GM23338 (cell line): ENCODE data around the gene NT5DC3. TPM values are rescaled to one million over a fixed set of nuclear protein-coding genes. Genes with fewer than 3 reads are reported as not detected.

Experiments used
- ATAC-seq: fragments of 200-7000 bp; cut with Tn5 transposase; 3 replicates; pipeline ENCODE4 v1.9.1; 2020
- DNase-seq: peaks from one replicate; pipeline ENCODE4 v3.0.0-alpha.2; 2015; ENCODE audit warnings: low spot score
- H2AFZ ChIP-seq: fragments of 200-600 bp; sonication (generic); 2 replicates; pipeline ENCODE4 v1.8.0; 2016; ENCODE audit warnings: antibody characterized with exemption, mild to moderate bottlenecking, moderate library complexity
- H3F3A ChIP-seq: fragments of 200-600 bp; sonication (generic); replicated peaks from 2 replicates; pipeline ENCODE4 v1.8.0; 2017; ENCODE audit warnings: antibody characterized with exemption, mixed run types, low read depth
- H3K27ac ChIP-seq: fragments of 200-600 bp; sonication (generic); 2 replicates; pipeline ENCODE4 v1.6.1; 2016; ENCODE audit warnings: low read depth
- H3K27me3 ChIP-seq: fragments of 200-600 bp; sonication (generic); 2 replicates; pipeline ENCODE4 v1.8.0; 2016; ENCODE audit warnings: mild to moderate bottlenecking, mixed run types, moderate library complexity; ENCODE audit not compliant: insufficient read depth
- H3K36me3 ChIP-seq: fragments of 200-600 bp; sonication (generic); 2 replicates; pipeline ENCODE4 v1.8.0; 2016; ENCODE audit warnings: mild to moderate bottlenecking; ENCODE audit not compliant: insufficient read depth
- H3K4me1 ChIP-seq: fragments of 200-600 bp; sonication (generic); 2 replicates; pipeline ENCODE4 v1.8.0; 2016; ENCODE audit warnings: mild to moderate bottlenecking, moderate library complexity; ENCODE audit not compliant: insufficient read depth
- H3K4me2 ChIP-seq: fragments of 200-600 bp; sonication (generic); 2 replicates; pipeline ENCODE4 v1.7.1; 2017; ENCODE audit warnings: mixed run types
- H3K4me3 ChIP-seq: fragments of 200-600 bp; sonication (generic); 2 replicates; pipeline ENCODE4 v1.6.1; 2016; ENCODE audit warnings: mixed run types
- H3K79me2 ChIP-seq: fragments of 200-600 bp; sonication (generic); replicated peaks from 2 replicates; pipeline ENCODE4 v1.8.0; 2017; ENCODE audit warnings: mild to moderate bottlenecking; ENCODE audit not compliant: insufficient read depth
- H3K9me2 ChIP-seq: fragments of 200-600 bp; sonication (generic); 2 replicates; pipeline ENCODE4 v1.8.0; 2017; ENCODE audit not compliant: insufficient read depth
- H4K20me1 ChIP-seq: fragments of 200-600 bp; sonication (generic); replicated peaks from 2 replicates; pipeline ENCODE4 v1.8.0; 2017; ENCODE audit warnings: mild to moderate bottlenecking; ENCODE audit not compliant: insufficient read depth
- H3K27ac Mint-ChIP-seq: 2 replicates; pipeline ENCODE4 v1.8.0; 2020; ENCODE audit warnings: inconsistent platforms, mild to moderate bottlenecking, moderate library complexity, mixed read lengths
- H3K27me3 Mint-ChIP-seq: 3 replicates; pipeline ENCODE4 v1.8.0; 2022; ENCODE audit warnings: low read depth, mild to moderate bottlenecking, moderate library complexity, mixed read lengths, inconsistent platforms; ENCODE audit not compliant: insufficient read depth, poor library complexity
- H3K36me3 Mint-ChIP-seq: 3 replicates; pipeline ENCODE4 v1.8.0; 2021; ENCODE audit warnings: low read depth, mild to moderate bottlenecking, inconsistent platforms, moderate library complexity, mixed read lengths
- H3K4me1 Mint-ChIP-seq: 3 replicates; pipeline ENCODE4 v1.8.0; 2020; ENCODE audit warnings: mild to moderate bottlenecking, inconsistent platforms, mixed read lengths
- H3K4me3 Mint-ChIP-seq: 3 replicates; pipeline ENCODE4 v1.8.0; 2021; ENCODE audit warnings: moderate library complexity, mild to moderate bottlenecking, inconsistent platforms, mixed read lengths
- H3K9me3 Mint-ChIP-seq: 3 replicates; pipeline ENCODE4 v1.8.0; 2020; ENCODE audit warnings: moderate library complexity, mild to moderate bottlenecking, inconsistent platforms, mixed read lengths
- CREB1 ChIP-seq: fragments of 250-450 bp; sonication (Bioruptor Pico); IDR thresholded peaks from 2 replicates; pipeline ENCODE4 v1.5.0; 2020; ENCODE audit warnings: low read depth, mild to moderate bottlenecking, moderate library complexity
- CTCF ChIP-seq, 2 experiments: fragments of 200-600 bp in 1 of 2; sonication (generic) in 1 of 2; conservative IDR thresholded peaks; 2 replicates each; pipeline versions ENCODE4 v1.5.1 to v1.6.1; 2016 to 2017; ENCODE audit warnings: antibody characterized with exemption in 2 of 2, low read depth in 2 of 2, mild to moderate bottlenecking in 2 of 2, moderate library complexity in 1 of 2
- ETS1 ChIP-seq: IDR thresholded peaks from 2 replicates; pipeline ENCODE4 v1.6.1; 2016; ENCODE audit warnings: antibody characterized with exemption
- EZH2 ChIP-seq: fragments of 200-600 bp; sonication (generic); IDR thresholded peaks from one replicate; pipeline ENCODE4 v1.8.0; 2017; ENCODE audit warnings: antibody characterized with exemption, mild to moderate bottlenecking, low read depth; ENCODE audit not compliant: unreplicated experiment
- EZH2phosphoT487 ChIP-seq: fragments of 200-600 bp; sonication (generic); IDR thresholded peaks from one replicate; pipeline ENCODE4 v1.8.1; 2018; ENCODE audit warnings: antibody characterized with exemption; ENCODE audit not compliant: unreplicated experiment
- JUNB ChIP-seq: IDR thresholded peaks from one replicate; pipeline ENCODE4 v1.6.1; 2016; ENCODE audit warnings: antibody characterized with exemption; ENCODE audit not compliant: unreplicated experiment
- NANOG ChIP-seq: IDR thresholded peaks from 2 replicates; pipeline ENCODE4 v1.6.1; 2016; ENCODE audit warnings: antibody characterized with exemption, borderline replicate concordance
- POLR2AphosphoS5 ChIP-seq: IDR thresholded peaks from 2 replicates; pipeline ENCODE4 v1.6.1; 2016; ENCODE audit warnings: antibody characterized with exemption, low read depth
- REST ChIP-seq: IDR thresholded peaks from one replicate; pipeline ENCODE4 v1.6.1; 2018; ENCODE audit warnings: antibody characterized with exemption; ENCODE audit not compliant: unreplicated experiment
- STAT1 ChIP-seq: IDR thresholded peaks from one replicate; pipeline ENCODE4 v1.6.1; 2016; ENCODE audit warnings: antibody characterized with exemption; ENCODE audit not compliant: unreplicated experiment
- ZNF114 ChIP-seq: fragments of 250-450 bp; sonication (Bioruptor Pico); IDR thresholded peaks from 2 replicates; pipeline ENCODE4 v1.5.0; 2020; ENCODE audit warnings: mild to moderate bottlenecking, moderate library complexity
- ZNF331 ChIP-seq: fragments of 250-450 bp; sonication (Bioruptor Pico); IDR thresholded peaks from 2 replicates; pipeline ENCODE4 v1.5.0; 2020; ENCODE audit warnings: low read depth, mild to moderate bottlenecking, moderate library complexity
- ZNF462 ChIP-seq: fragments of 250-450 bp; sonication (Bioruptor Pico); IDR thresholded peaks from 2 replicates; pipeline ENCODE4 v1.5.0; 2020; ENCODE audit warnings: mild to moderate bottlenecking, moderate library complexity
- polyA plus RNA-seq: library from polyadenylated mRNA; unstranded; fragments of >200 nt; fragmentation: Nextera tagmentation; extraction: Ambion mirVana; gene quantifications from 2 replicates; pipeline ENCODE4 v1.2.1, GENCODE V29; 2016
- total RNA-seq: library from RNA; depleted of rRNA; stranded (reverse); fragments of >200 nt; shearing (Covaris generic); gene quantifications from 2 replicates; pipeline ENCODE4 v1.2.3, GENCODE V29; 2014

The NT5DC3 gene
- total and polyA plus RNA-seq, 2 experiments from 2014 or later: 2.2 to 12.5 TPM

GRCh38 chr12:103881261-103881660 lies 40.2 kb upstream of the NT5DC3 start:
- DNase-seq: no peak
- H3K36me3 Mint-ChIP-seq: no peaks in the 10 kb centered on the region

More at GRCh38 chr12:103881261-103881660, 40.2 kb upstream of the NT5DC3 start:
- Mint-ChIP-seq H3K4me3 (no peak overlapping the region), H3K9me3 (no peaks in the 10 kb centered on the region), H3K4me1 (peaks cover 7% of the 10 kb centered on the region), H3K27me3 (peaks cover 3% of the 10 kb centered on the region), H3K27ac (no peak overlapping the region)
- Histone ChIP-seq H2AFZ (no peak overlapping the region), H3K9me2 (0 out of 2 replicates have a peak, but pooled peaks cover 2% of the 10 kb centered on the region), H3K79me2 (no peaks in the 10 kb centered on the region), H3F3A (no peaks in the 10 kb centered on the region), H3K36me3 (no peaks in the 10 kb centered on the region), H3K27ac (no peak overlapping the region), H3K27me3 (no peaks in the 10 kb centered on the region), H3K4me1 (no peaks in the 10 kb centered on the region), H4K20me1 (no peaks in the 10 kb centered on the region), H3K4me3 (no peak overlapping the region), H3K4me2 (no peak overlapping the region)
- TF ChIP-seq CTCF (conservative IDR thresholded peaks at IDR 0.05; ENCODE audit: low read depth in 2 of 2) (no peak), ZNF114 (CRISPR knock-in tag) (no peak), POLR2AphosphoS5 (no peak), NANOG (no peak), REST (no peak), ETS1 (no peak), JUNB (no peak), EZH2 (no peak), EZH2phosphoT487 (no peak), ZNF331 (CRISPR knock-in tag) (no peak), CREB1 (CRISPR knock-in tag) (no peak), ZNF462 (CRISPR knock-in tag) (no peak), STAT1 (no peak)
- no peak for ATAC-seq
